CD4-positive, alpha-beta memory T cell (primary cell): Measurements from ENCODE around the gene CRTAC1. TPM values are rescaled to one million over a fixed set of nuclear protein-coding genes. Genes with fewer than 3 reads are reported as not detected.
A peak's percentile ranks its signal among the peaks of the same experiment; 100 is the strongest.

Experiments
- CTCF ChIA-PET: fragments of 350-600 bp; sonication (Branson Sonifier 250); formaldehyde crosslinking; loops from one replicate; lab custom pipeline; 2021; ENCODE audit warnings: inconsistent platforms; ENCODE audit not compliant: partially characterized antibody; lab: Charles Lee
- POLR2A ChIA-PET: fragments of 350-600 bp; sonication (Branson Sonifier 250); formaldehyde crosslinking; loops from one replicate; lab custom pipeline; 2021; ENCODE audit not compliant: partially characterized antibody; lab: Charles Lee
- DNase-seq, 5 donors: peaks; one replicate each; pipeline versions ENCODE4 v3.0.0 to v3.0.0-alpha.2; 2020 to 2022; ENCODE audit warnings: mixed read lengths in 1 of 5
- H3K27ac ChIP-seq: one replicate; pipeline ENCODE4 v1.7.0; 2013; ENCODE audit warnings: low read depth, low read length
- H3K27me3 ChIP-seq: 2 replicates; pipeline ENCODE4 v1.7.0; 2013; ENCODE audit warnings: mild to moderate bottlenecking, low read length, moderate library complexity; ENCODE audit not compliant: insufficient read depth
- H3K36me3 ChIP-seq: 2 replicates; pipeline ENCODE4 v1.7.0; 2013; ENCODE audit warnings: mild to moderate bottlenecking, low read length, moderate library complexity; ENCODE audit not compliant: insufficient read depth
- H3K4me1 ChIP-seq: 2 replicates; pipeline ENCODE4 v1.7.0; 2013; ENCODE audit warnings: mild to moderate bottlenecking, low read length, moderate library complexity; ENCODE audit not compliant: insufficient read depth
- H3K4me3 ChIP-seq, 2 donors: one replicate each; pipeline ENCODE4 v1.7.0; 2013; ENCODE audit warnings: low read length in 2 of 2, mild to moderate bottlenecking in 1 of 2
- H3K9me3 ChIP-seq, 2 donors: one replicate each; pipeline ENCODE4 v1.7.0; 2013; ENCODE audit warnings: low read length in 2 of 2, control low read depth in 1 of 2; ENCODE audit not compliant: control insufficient read depth in 1 of 2
- H3K27ac Mint-ChIP-seq, 7 donors: one replicate each; pipeline ENCODE4 v1.8.0; 2020 to 2021; ENCODE audit warnings: mixed read lengths in 7 of 7, mild to moderate bottlenecking in 6 of 7, inconsistent platforms in 3 of 7, moderate library complexity in 3 of 7
- H3K27me3 Mint-ChIP-seq, 2 donors: one replicate each; pipeline ENCODE4 v1.8.0; 2020 to 2021; ENCODE audit warnings: mixed read lengths in 2 of 2
- H3K36me3 Mint-ChIP-seq, 2 donors: one replicate each; pipeline ENCODE4 v1.8.0; 2020 to 2021; ENCODE audit warnings: mixed read lengths in 2 of 2, inconsistent platforms in 1 of 2, mild to moderate bottlenecking in 1 of 2
- H3K4me1 Mint-ChIP-seq, 4 donors: one replicate each; pipeline ENCODE4 v1.8.0; 2020 to 2021; ENCODE audit warnings: mixed read lengths in 4 of 4, mild to moderate bottlenecking in 1 of 4
- H3K4me3 Mint-ChIP-seq, 8 donors: one replicate each; pipeline ENCODE4 v1.8.0; 2020 to 2021; ENCODE audit warnings: mixed read lengths in 8 of 8, mild to moderate bottlenecking in 7 of 8, moderate library complexity in 6 of 8, inconsistent platforms in 3 of 8
- H3K9me3 Mint-ChIP-seq, 8 donors: one replicate each; pipeline ENCODE4 v1.8.0; 2020 to 2021; ENCODE audit warnings: mixed read lengths in 8 of 8, mild to moderate bottlenecking in 5 of 8, inconsistent platforms in 3 of 8, moderate library complexity in 1 of 8
- intact Hi-C: fragments of 100-400 bp; cut with micrococcal nuclease; formaldehyde crosslinking; loops from one replicate; pipeline ENCODE4 v1.15.1; 2023
- polyA plus RNA-seq, 2 donors: library from polyadenylated mRNA; unstranded; fragments of 300-500 nt; fragmentation: Illumina TruSeq; gene quantifications; one replicate each; pipeline ENCODE4 v1.2.3, GENCODE V29; 2021
- total RNA-seq, 2 experiments: library from RNA; stranded (reverse); gene quantifications; one replicate each; pipeline ENCODE4 v1.2.3, GENCODE V29; 2021

CRTAC1 gene
- total and polyA plus RNA-seq, 4 experiments from 2014 or later = not detected

DNA sequence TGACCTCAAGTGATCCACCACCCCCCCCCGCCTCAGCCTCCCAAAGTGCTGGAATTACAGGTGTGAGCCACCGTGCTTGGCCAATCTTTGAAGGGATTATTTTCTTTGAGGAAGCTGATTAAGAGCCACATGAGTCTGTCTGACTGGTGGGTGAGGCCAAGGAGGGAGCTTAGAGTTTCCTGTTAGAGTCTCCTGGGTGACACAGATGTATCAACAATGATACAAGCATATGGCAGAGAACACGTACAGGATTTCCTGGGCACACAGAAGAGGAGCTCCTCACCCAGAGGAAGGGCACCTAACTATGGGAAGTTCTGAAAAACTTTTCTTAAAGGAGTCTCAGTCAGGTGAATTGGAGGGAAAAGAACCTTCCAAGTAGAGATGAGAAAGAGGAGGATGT is 111.4 kb downstream of the CRTAC1 start:
- no peaks in the 10 kb centered on the region for H3K9me3 Mint-ChIP-seq
- ChIA-PET POLR2A (no interaction called here), CTCF (interaction anchor here (0.5 to 7.3 kb wide), 6 partner anchors 8 to 955 kb away, joined by 3 to 103 read pairs (median 4); no protein-coding TSS in a partner anchor)
- peak overlapping the region in 6 of 7 donors; percentile 19 to 86 (median 59) for H3K27ac Mint-ChIP-seq
- H3K4me3 ChIP-seq = no peak overlapping the region
- H3K36me3 Mint-ChIP-seq = no peaks in the 10 kb centered on the region
- H3K36me3 ChIP-seq = no peaks in the 10 kb centered on the region
- H3K4me1 Mint-ChIP-seq = peaks cover 4 to 14% (median 7%) of the 10 kb centered on the region in 4 donors
- peak in 3 of 5 donors; percentile 4 to 26 (median 16) for DNase-seq
- no peak overlapping the region for H3K4me3 Mint-ChIP-seq
- no peaks in the 10 kb centered on the region for H3K27me3 ChIP-seq
- H3K4me1 ChIP-seq = peaks cover 13% of the 10 kb centered on the region
- H3K27me3 Mint-ChIP-seq = peaks cover 4 to 17% of the 10 kb centered on the region in 2 donors
- no peaks in the 10 kb centered on the region for H3K9me3 ChIP-seq
- intact Hi-C loops = no loop called here
- no peak overlapping the region for H3K27ac ChIP-seq

DNA sequence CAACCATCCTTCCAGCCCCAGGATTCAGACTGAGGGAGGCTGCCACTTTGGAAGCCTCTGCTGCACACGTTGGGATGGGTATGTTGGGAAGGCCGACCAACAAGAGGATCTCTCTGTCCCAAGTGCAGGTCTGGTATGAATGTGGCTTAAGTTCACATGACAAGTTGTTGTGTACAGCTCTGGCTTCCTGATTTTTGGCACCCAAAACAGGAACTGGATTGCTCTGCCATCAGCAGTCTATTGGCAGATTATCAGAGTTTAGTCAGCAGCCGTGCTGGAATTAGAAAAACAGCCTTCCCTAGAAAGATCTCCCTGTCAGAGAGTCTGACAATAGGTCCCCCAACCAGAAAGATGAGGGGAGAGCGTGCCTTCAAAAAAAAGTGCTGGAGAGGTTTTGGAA is 113.8 kb downstream of the CRTAC1 start:
- no peaks in the 10 kb centered on the region for H3K36me3 Mint-ChIP-seq
- no peaks in the 10 kb centered on the region for H3K9me3 Mint-ChIP-seq
- ChIA-PET CTCF (interaction anchor here (0.7 to 7.3 kb wide), 6 partner anchors 8 to 331 kb away, joined by 3 to 103 read pairs (median 4); no protein-coding TSS in a partner anchor), POLR2A (no interaction called here)
- H3K27me3 ChIP-seq = no peaks in the 10 kb centered on the region
- H3K9me3 ChIP-seq = no peaks in the 10 kb centered on the region
- H3K4me3 Mint-ChIP-seq = no peak overlapping the region
- peaks cover 13% of the 10 kb centered on the region for H3K4me1 ChIP-seq
- no peak overlapping the region for H3K27ac ChIP-seq
- no peak overlapping the region for H3K4me3 ChIP-seq
- H3K36me3 ChIP-seq = no peaks in the 10 kb centered on the region
- H3K27me3 Mint-ChIP-seq = peaks cover 7 to 15% of the 10 kb centered on the region in 2 donors
- H3K4me1 Mint-ChIP-seq = peaks cover 4 to 14% (median 7%) of the 10 kb centered on the region in 4 donors
- intact Hi-C loops = no loop called here
- DNase-seq = no peak
- H3K27ac Mint-ChIP-seq = no peak overlapping the region

DNA sequence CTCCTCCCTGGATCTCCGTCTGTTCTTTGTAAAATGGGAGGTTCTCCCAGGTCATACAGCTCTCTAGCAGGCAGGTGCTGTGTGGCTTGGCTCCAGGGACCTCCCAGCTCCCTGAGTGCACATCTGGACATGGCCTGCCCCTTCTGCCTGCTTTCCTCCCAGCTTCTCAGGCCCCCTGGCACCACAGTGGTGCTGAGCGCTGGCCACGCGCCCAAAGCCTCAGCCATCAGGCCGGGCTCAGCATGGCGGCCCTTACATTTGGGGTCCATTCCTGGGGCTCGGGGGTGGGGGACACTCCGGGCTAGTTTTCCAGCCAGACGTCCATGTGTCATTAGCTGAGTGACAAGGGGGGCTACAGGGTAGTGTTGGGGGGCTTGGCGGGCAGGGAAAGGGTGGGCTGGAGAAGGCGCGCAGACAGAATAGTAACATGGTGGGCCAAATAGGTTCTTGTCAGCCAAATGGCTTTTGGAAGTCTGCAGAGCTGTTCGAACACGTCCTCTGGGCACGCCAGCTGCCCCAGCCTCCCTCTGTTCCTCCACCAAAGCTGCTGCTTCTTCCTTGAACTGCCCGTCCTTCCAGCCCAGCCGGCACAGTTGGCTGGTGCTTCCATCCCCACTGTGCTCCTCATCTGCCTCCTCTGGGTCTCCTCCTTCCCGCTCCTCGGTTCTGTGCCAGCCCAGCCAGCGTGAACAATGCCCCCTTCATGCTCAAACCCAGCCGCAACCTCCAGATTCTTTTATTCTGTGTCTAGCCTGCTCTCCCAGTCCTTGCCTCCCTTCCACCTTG is 114.9 kb downstream of the CRTAC1 start:
- POLR2A ChIA-PET = no interaction called here

DNA sequence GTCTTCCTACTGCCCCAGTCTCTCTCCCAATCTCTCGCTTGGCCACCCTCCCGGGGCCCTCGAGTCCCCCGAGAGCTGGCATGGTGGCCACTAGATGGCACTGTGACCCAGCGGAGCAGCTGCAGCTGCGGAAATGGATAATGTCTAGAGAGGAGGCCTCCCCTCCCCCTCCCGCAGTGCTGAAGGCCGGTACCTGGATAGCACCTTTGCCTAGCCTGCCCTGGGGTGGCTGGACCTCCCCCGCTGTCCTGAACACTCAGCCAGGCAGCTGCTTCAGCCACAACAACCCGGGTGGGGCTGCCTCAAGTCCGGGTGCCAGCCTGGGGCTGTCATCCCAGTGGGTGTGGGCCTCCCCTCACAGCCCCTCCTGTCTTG is 115.6 kb downstream of the CRTAC1 start:
- Histone ChIP-seq H3K4me3 (no peak overlapping the region), H3K27ac (no peak overlapping the region), H3K4me1 (peaks cover 13% of the 10 kb centered on the region), H3K27me3 (no peaks in the 10 kb centered on the region), H3K36me3 (no peaks in the 10 kb centered on the region), H3K9me3 (no peaks in the 10 kb centered on the region)
- Mint-ChIP-seq H3K27me3 (peaks cover 7 to 15% of the 10 kb centered on the region in 2 donors), H3K4me1 (peaks cover 4 to 14% (median 8%) of the 10 kb centered on the region in 4 donors), H3K27ac (no peak overlapping the region), H3K9me3 (no peaks in the 10 kb centered on the region), H3K4me3 (peak overlapping the region in 1 of 8 donors; percentile 8), H3K36me3 (no peaks in the 10 kb centered on the region)
- ChIA-PET CTCF (interaction anchor here (0.6 to 7.3 kb wide), 21 partner anchors 9 to 1332 kb away, joined by 3 to 103 read pairs (median 4); partner anchors contain the start of gene ZFYVE27), POLR2A (no interaction called here)
- DNase-seq = peak; percentile 53 to 61 (median 57)
- intact Hi-C loops = loop anchor here (1.0 to 5.0 kb wide), 3 partner anchors 126 to 1332 kb away; no protein-coding TSS in a partner anchor

More for the DNA sequence above, 114.9 kb downstream of the CRTAC1 start:
- no peaks in the 10 kb centered on the region for H3K36me3 ChIP-seq
- no peak overlapping the region for H3K27ac Mint-ChIP-seq
- no peaks in the 10 kb centered on the region for H3K36me3 Mint-ChIP-seq
- peaks cover 4 to 14% (median 8%) of the 10 kb centered on the region in 4 donors for H3K4me1 Mint-ChIP-seq
- H3K4me3 ChIP-seq = no peak overlapping the region
- no peaks in the 10 kb centered on the region for H3K9me3 Mint-ChIP-seq
- H3K27me3 Mint-ChIP-seq = peaks cover 7 to 15% of the 10 kb centered on the region in 2 donors
- H3K4me1 ChIP-seq = peaks cover 13% of the 10 kb centered on the region
- no peaks in the 10 kb centered on the region for H3K27me3 ChIP-seq
- DNase-seq = no peak
- H3K4me3 Mint-ChIP-seq = peak overlapping the region in 3 of 8 donors; percentile 8 to 54 (median 44)
- CTCF ChIA-PET = interaction anchor here (0.6 to 7.3 kb wide), 21 partner anchors 9 to 1331 kb away, joined by 3 to 103 read pairs (median 4); partner anchors contain the start of gene ZFYVE27
- H3K9me3 ChIP-seq = no peaks in the 10 kb centered on the region
- H3K27ac ChIP-seq = no peak overlapping the region
- intact Hi-C loops = no loop called here

DNA sequence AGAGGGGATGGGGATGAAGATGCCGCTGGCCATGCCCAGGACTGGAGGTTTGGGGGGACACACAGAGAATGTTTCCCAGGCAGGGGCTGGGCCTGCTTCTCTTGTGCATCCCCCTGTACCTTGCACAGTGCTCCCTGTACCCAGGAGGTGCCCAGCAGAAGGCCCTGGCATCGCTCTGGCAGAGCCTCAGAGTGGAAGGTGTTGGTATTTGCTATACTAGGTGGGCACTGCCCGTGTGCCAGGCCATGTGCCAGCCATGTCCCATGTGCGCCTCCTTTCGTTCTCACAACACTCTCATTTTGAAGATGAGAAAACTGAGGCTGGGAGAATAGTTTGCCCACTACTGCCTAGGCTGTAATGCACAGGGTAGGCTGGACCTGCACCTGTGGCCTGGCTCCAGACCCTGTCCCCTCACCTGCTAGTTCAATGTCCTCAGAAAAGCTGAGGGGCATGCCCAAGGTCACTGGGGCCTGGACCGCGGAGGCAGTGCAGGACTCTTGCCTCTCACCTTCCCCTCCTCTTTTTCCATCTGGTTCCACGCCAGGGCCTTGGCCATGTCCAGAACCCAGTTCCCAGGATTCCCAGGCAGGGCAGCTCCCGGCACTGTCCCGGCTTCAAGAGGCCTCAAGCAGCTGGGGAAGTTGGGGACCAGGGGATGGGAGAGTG is 116.1 kb downstream of the CRTAC1 start:
- Histone ChIP-seq H3K4me1 (peaks cover 11% of the 10 kb centered on the region), H3K36me3 (no peaks in the 10 kb centered on the region), H3K9me3 (no peaks in the 10 kb centered on the region), H3K27me3 (no peaks in the 10 kb centered on the region), H3K4me3 (no peak overlapping the region), H3K27ac (no peak overlapping the region)
- no peak overlapping the region for H3K27ac Mint-ChIP-seq
- intact Hi-C loops = loop anchor here (1.0 to 5.0 kb wide), 3 partner anchors 127 to 1333 kb away; no protein-coding TSS in a partner anchor
- H3K4me3 Mint-ChIP-seq = no peak overlapping the region
- POLR2A ChIA-PET = no interaction called here
- peaks cover 4 to 13% (median 6%) of the 10 kb centered on the region in 4 donors for H3K4me1 Mint-ChIP-seq
- peaks cover 7 to 15% of the 10 kb centered on the region in 2 donors for H3K27me3 Mint-ChIP-seq
- H3K9me3 Mint-ChIP-seq = no peaks in the 10 kb centered on the region
- CTCF ChIA-PET = interaction anchor here (0.6 to 7.3 kb wide), 17 partner anchors 10 to 1332 kb away, joined by 3 to 103 read pairs (median 4); partner anchors contain the start of gene ZFYVE27
- no peak for DNase-seq
- H3K36me3 Mint-ChIP-seq = no peaks in the 10 kb centered on the region

DNA sequence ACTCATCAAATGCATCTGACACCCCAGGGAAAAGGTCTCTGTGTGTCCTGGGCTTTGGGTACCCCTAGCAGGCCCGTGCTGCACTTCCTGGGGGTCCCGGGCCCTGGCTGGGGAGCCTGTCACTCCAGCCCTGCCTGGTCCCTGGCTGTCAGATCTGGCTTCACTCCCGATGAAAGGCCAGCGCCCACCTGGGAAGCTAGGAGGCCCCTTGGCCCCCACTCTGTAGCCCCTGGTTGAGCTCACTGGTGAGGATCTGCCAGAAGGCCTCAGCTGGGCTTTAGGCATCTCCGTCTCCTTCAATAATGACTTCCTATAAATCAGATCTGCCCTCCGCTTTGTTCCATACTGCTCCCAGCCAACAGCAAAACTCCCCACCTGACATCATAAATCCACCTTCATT is 116.8 kb downstream of the CRTAC1 start:
- ChIA-PET CTCF (interaction anchor here (1.8 to 7.3 kb wide), 4 partner anchors 9 to 136 kb away, joined by 5 to 103 read pairs (median 22); no protein-coding TSS in a partner anchor), POLR2A (no interaction called here)
- Histone ChIP-seq H3K4me1 (peaks cover 8% of the 10 kb centered on the region), H3K36me3 (no peaks in the 10 kb centered on the region), H3K27ac (no peak overlapping the region), H3K4me3 (no peak overlapping the region), H3K9me3 (no peaks in the 10 kb centered on the region), H3K27me3 (no peaks in the 10 kb centered on the region)
- Mint-ChIP-seq H3K4me3 (no peak overlapping the region), H3K36me3 (no peaks in the 10 kb centered on the region), H3K9me3 (no peaks in the 10 kb centered on the region), H3K4me1 (peaks cover 0 to 8% (median 2%) of the 10 kb centered on the region in 4 donors), H3K27me3 (peaks cover 7 to 15% of the 10 kb centered on the region in 2 donors), H3K27ac (no peak overlapping the region)
- intact Hi-C loops = loop anchor here (1.0 to 5.0 kb wide), 3 partner anchors 128 to 1334 kb away; no protein-coding TSS in a partner anchor
- DNase-seq = no peak
